ENCODE data around the gene ACTR3. TPM values are rescaled to one million over a fixed set of nuclear protein-coding genes. Genes with fewer than 3 reads are reported as not detected.

ACTR3 gene
- total and polyA plus RNA-seq, 10 of the 15 experiments (the other 5 are each of a cell fraction or from before 2014, with no cell fraction given) = 79.1 to 616 (median 471) TPM

DNA sequence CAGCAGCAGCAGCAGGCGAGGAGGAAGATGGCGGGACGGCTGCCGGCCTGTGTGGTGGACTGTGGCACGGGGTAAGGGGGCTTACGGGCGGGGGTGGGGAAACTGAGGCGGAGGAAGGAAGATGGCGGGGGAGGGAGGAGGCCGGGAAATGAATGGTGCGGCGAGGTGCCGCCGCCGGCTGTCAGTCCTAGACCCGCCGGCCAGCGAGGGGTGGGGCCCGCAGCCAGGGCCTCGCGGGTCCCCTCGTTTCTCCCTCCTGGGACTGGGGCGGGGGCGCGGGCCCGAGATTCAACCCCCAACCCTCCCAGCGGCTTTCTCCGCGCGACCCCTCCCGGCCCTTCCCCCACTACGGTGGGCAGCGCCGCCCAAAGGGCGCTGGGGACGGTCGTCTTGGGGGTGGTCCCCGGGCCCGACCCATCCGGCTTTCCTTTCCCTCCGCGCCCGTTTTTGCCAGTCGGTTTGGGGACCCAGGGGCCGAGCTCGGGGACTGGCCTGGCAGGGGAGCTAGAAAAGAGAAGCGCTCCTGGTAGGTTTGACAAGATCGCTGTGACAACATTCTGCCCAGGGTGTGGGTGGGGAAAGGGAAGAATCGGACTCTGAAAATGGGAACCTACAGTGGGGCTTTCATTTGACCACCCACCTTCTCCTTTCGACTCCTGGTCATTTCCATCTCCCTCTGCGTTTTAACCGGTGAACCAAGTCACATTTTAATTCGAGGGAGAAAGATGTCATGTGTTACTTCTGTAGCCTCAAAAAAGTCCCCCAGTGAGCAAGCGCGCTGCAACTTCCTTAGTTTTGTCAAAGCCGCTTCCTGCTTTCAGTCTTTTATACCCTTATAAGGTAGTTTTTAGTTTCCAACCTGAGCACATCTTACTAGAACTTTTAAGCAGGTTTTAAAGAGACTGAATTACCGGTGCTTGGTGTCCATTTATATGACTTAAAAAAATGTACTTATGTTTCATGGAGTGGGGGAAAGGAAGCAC, 655 bp downstream of the ACTR3 start:
- Histone ChIP-seq H3K4me1 (ENCODE audit: control insufficient read depth, insufficient read depth, low read length) (peaks cover 3% of the 10 kb centered on the region), H3K36me3 (ENCODE audit: control insufficient read depth in 2 of 2, insufficient read depth in 2 of 2, low read length in 1 of 2) (no peaks in the 10 kb centered on the region), H3K27ac (ENCODE audit: control insufficient read depth, insufficient read depth) (peak overlapping the region; percentile 100), H3K27me3 (replicated peaks in 1 of 2; ENCODE audit: control insufficient read depth in 2 of 2, insufficient read depth in 2 of 2, low read length in 1 of 2) (no peaks in the 10 kb centered on the region), H3K4me2 (ENCODE audit: control insufficient read depth, insufficient read depth) (peak overlapping the region; percentile 56), H3K9ac (ENCODE audit: control insufficient read depth, insufficient read depth, low read length) (peak overlapping the region; percentile 100), H2AFZ (ENCODE audit: control insufficient read depth, low read depth, low read length) (no peak overlapping the region), H4K20me1 (ENCODE audit: control insufficient read depth, insufficient read depth) (no peaks in the 10 kb centered on the region), H3K79me2 (ENCODE audit: control insufficient read depth, insufficient read depth, low read length) (peaks cover 86% of the 10 kb centered on the region), H3K4me3 (peak overlapping the region; percentile 89), H3K9me3 (replicated peaks; ENCODE audit: control insufficient read depth, insufficient read depth, low read length) (no peaks in the 10 kb centered on the region)
- intact Hi-C loops (cut with micrococcal nuclease; ENCODE audit: unreplicated experiment) (loop anchor here (2.0 kb wide), 1 partner anchor 32 kb away; no protein-coding TSS in a partner anchor), in situ Hi-C loops (cut with MboI) (no loop called here)
- under 1% methylated on average over 38 of the region's 57 CpGs for WGBS (ENCODE audit: insufficient coverage, insufficient replicate concordance, low lambda C conversion rate, missing lambda C conversion rate)
- DNase-seq (ENCODE audit: low read depth, low spot score) (peak; percentile 75), ATAC-seq (peak; percentile 51), FAIRE-seq (no peak)
- POLR2A ChIA-PET = interaction anchor here (0.6 to 1.5 kb wide), 5 partner anchors 9 to 134 kb away, joined by 3 to 9 read pairs (median 4); partner anchors contain the start of gene SLC35F5
- CTCF ChIA-PET = interaction anchor here (1.4 to 3.8 kb wide), 2 partner anchors 8 to 134 kb away, joined by 4 to 25 read pairs; partner anchors contain the start of gene SLC35F5
- SMC1A ChIA-PET (ENCODE audit: uncharacterized antibody, unreplicated experiment) = interaction anchor here (11.1 kb wide), 1 partner anchor 21 kb away, joined by 189 read pairs; no protein-coding TSS in a partner anchor
- RAD21 ChIA-PET (ENCODE audit: unreplicated experiment) = interaction anchor here (0.6 to 2.7 kb wide), 2 partner anchors 9 to 155 kb away, joined by 3 to 13 read pairs; no protein-coding TSS in a partner anchor
- BruUV-seq (replicated peaks) = TSS peak; percentile 59
- TF ChIP-seq NFYA (IDR thresholded peaks at IDR 0.05; ENCODE audit: borderline replicate concordance, low read depth, low read length) = no peak
- TF ChIP-seq IKZF2 (IDR thresholded peaks at IDR 0.05) = peak; percentile 67 to 75; a peak in 3 of 4 replicates
- TF ChIP-seq HCFC1 (IDR thresholded peaks at IDR 0.05; ENCODE audit: low read length) = 0 out of 2 replicates have a peak, but pooled peaks have one; percentile 16
- TF ChIP-seq RUNX3 (IDR thresholded peaks at IDR 0.05; ENCODE audit: low read length) = peak; percentile 68
- peak; percentile 51 for TF ChIP-seq KLF5 (IDR thresholded peaks at IDR 0.05; ENCODE audit: partially characterized antibody)
- TF ChIP-seq, protein P1, sequence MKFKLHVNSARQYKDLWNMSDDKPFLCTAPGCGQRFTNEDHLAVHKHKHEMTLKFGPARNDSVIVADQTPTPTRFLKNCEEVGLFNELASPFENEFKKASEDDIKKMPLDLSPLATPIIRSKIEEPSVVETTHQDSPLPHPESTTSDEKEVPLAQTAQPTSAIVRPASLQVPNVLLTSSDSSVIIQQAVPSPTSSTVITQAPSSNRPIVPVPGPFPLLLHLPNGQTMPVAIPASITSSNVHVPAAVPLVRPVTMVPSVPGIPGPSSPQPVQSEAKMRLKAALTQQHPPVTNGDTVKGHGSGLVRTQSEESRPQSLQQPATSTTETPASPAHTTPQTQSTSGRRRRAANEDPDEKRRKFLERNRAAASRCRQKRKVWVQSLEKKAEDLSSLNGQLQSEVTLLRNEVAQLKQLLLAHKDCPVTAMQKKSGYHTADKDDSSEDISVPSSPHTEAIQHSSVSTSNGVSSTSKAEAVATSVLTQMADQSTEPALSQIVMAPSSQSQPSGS (IDR thresholded peaks at IDR 0.05; ENCODE audit: low read length) = peak; percentile 47
- peak; percentile 27; the same call in 1 of the 2 replicates for TF ChIP-seq CBFB (IDR thresholded peaks at IDR 0.05; ENCODE audit: low read depth)
- no peak for TF ChIP-seq NR2C1 (IDR thresholded peaks at IDR 0.05)
- TF ChIP-seq ZBED1 (IDR thresholded peaks at IDR 0.05; ENCODE audit: borderline replicate concordance) = peak; percentile 43; the same call in 1 of the 2 replicates
- TF ChIP-seq STAT3 (IDR thresholded peaks at IDR 0.05; ENCODE audit: low read depth, low read length) = no peak
- no peak for TF ChIP-seq IRF4 (IDR thresholded peaks at IDR 0.05; ENCODE audit: low read depth, low read length)
- TF ChIP-seq CHD1 (IDR thresholded peaks at IDR 0.05; ENCODE audit: low read depth, low read length) = peak; percentile 72; the same call in 1 of the 2 replicates
- no peak for TF ChIP-seq RBBP5 (conservative IDR thresholded peaks at IDR 0.05)
- no peak for TF ChIP-seq ESRRA (IDR thresholded peaks at IDR 0.05; ENCODE audit: low read length)
- peak; percentile 59; the same call in 1 of the 2 replicates for TF ChIP-seq FOXM1 (IDR thresholded peaks at IDR 0.05; ENCODE audit: low read depth, low read length)
- TF ChIP-seq BMI1 (IDR thresholded peaks at IDR 0.05; ENCODE audit: borderline replicate concordance) = no peak
- TF ChIP-seq TAF1 (IDR thresholded peaks at IDR 0.05; ENCODE audit: borderline replicate concordance, low read depth, low read length) = peak; percentile 74
- TF ChIP-seq PAX5 (IDR thresholded peaks at IDR 0.05; ENCODE audit: borderline replicate concordance, low read depth, low read length) = peak; percentile 19; the same call in 1 of the 2 replicates
- peak; percentile 39 for TF ChIP-seq GATAD2B (conservative IDR thresholded peaks at IDR 0.05; ENCODE audit: low read depth)
- 0 out of 2 replicates have a peak, but pooled peaks have one; percentile 59 for TF ChIP-seq WRNIP1 (IDR thresholded peaks at IDR 0.05; ENCODE audit: borderline replicate concordance, low read depth, low read length)
- TF ChIP-seq SIN3A (IDR thresholded peaks at IDR 0.05; ENCODE audit: low read depth, low read length) = peak; percentile 78; the same call in 1 of the 2 replicates
- TF ChIP-seq PKNOX1 (IDR thresholded peaks at IDR 0.05) = peak; percentile 16; the same call in 1 of the 2 replicates
- TF ChIP-seq RB1 (IDR thresholded peaks at IDR 0.05; ENCODE audit: borderline replicate concordance) = no peak
